H1 (cell line): ENCODE data around the gene ZNF148. TPM values are rescaled to one million over a fixed set of nuclear protein-coding genes. Genes with fewer than 3 reads are reported as not detected.

Source experiments
- CTCF ChIA-PET: fragments of 300-600 bp; sonication (Branson Sonifier 250); formaldehyde crosslinking; loops from one replicate; lab custom pipeline; 2021; ENCODE audit not compliant: partially characterized antibody; lab: Charles Lee
- POLR2A ChIA-PET: fragments of 300-600 bp; sonication (Branson Sonifier 250); formaldehyde crosslinking; loops from one replicate; lab custom pipeline; 2021; ENCODE audit warnings: inconsistent platforms; ENCODE audit not compliant: partially characterized antibody; lab: Charles Lee
- DNase-seq, 2 experiments: peaks; one replicate each; pipeline versions ENCODE4 v3.0.0 to v3.0.0-alpha.2; 2010 to 2022; ENCODE audit warnings: low spot score in 2 of 2, low read depth in 1 of 2, mixed read lengths in 1 of 2
- FAIRE-seq: peaks from 2 replicates; lab custom pipeline; 2011; peaks lifted over from hg19 to GRCh38; lab: Jason Lieb, UNC
- H2AFZ ChIP-seq: 2 replicates; pipeline ENCODE4 v1.8.1; 2012; ENCODE audit warnings: low read length, inconsistent platforms
- H2AK5ac ChIP-seq: 2 replicates; pipeline ENCODE4 v1.6.1; 2013; ENCODE audit warnings: low read depth, low read length
- H2BK120ac ChIP-seq: replicated peaks from 2 replicates; pipeline ENCODE3; 2013; ENCODE audit warnings: low read depth, low read length, inconsistent platforms
- H2BK12ac ChIP-seq: 2 replicates; pipeline ENCODE4 v1.6.1; 2013; ENCODE audit warnings: low read depth, low read length
- H2BK15ac ChIP-seq: 2 replicates; pipeline ENCODE4 v1.6.1; 2013; ENCODE audit warnings: low read length
- H2BK20ac ChIP-seq: 2 replicates; pipeline ENCODE4 v1.6.1; 2013; ENCODE audit warnings: low read length
- H2BK5ac ChIP-seq: 2 replicates; pipeline ENCODE4 v1.6.1; 2013; ENCODE audit warnings: low read depth, low read length
- H3K14ac ChIP-seq: 2 replicates; pipeline ENCODE4 v1.6.1; 2013; ENCODE audit warnings: inconsistent platforms; ENCODE audit not compliant: insufficient read length
- H3K18ac ChIP-seq: 2 replicates; pipeline ENCODE4 v1.6.1; 2013; ENCODE audit warnings: low read length; ENCODE audit errors: extremely low read depth
- H3K23ac ChIP-seq: 2 replicates; pipeline ENCODE4 v1.6.1; 2013; ENCODE audit warnings: inconsistent platforms; ENCODE audit not compliant: insufficient read length
- H3K23me2 ChIP-seq: 2 replicates; pipeline ENCODE4 v1.6.1; 2013; ENCODE audit warnings: low read depth, low read length
- H3K27ac ChIP-seq: 2 replicates; pipeline ENCODE4 v1.6.1; 2011; ENCODE audit warnings: low read depth, low read length, inconsistent platforms
- H3K27me3 ChIP-seq, 4 experiments: replicated peaks in 1 of 4; 1 replicate in 1 of 4; 2 replicates in 3 of 4; pipeline versions ENCODE4 v1.6.1 to v1.8.1; 2011 to 2013; ENCODE audit warnings: low read length in 3 of 4, mild to moderate bottlenecking in 3 of 4, inconsistent platforms in 2 of 4, mixed read lengths in 2 of 4, moderate library complexity in 1 of 4; ENCODE audit not compliant: control insufficient read depth in 3 of 4, insufficient read depth in 3 of 4; ENCODE audit errors: extremely low read depth in 1 of 4
- H3K36me3 ChIP-seq, 4 experiments: 2 replicates each; pipeline versions ENCODE4 v1.6.1 to v1.8.1; 2011 to 2013; ENCODE audit warnings: mild to moderate bottlenecking in 4 of 4, low read length in 3 of 4, moderate library complexity in 2 of 4, control low read depth in 1 of 4, inconsistent platforms in 1 of 4; ENCODE audit not compliant: insufficient read depth in 4 of 4, control insufficient read depth in 2 of 4
- H3K4ac ChIP-seq: replicated peaks from 2 replicates; pipeline ENCODE3; 2013; ENCODE audit warnings: low read length, low read depth, mixed read lengths, inconsistent platforms; ENCODE audit not compliant: insufficient read length
- H3K4me1 ChIP-seq, 4 experiments: replicated peaks in 1 of 4; 1 replicate in 1 of 4; 2 replicates in 3 of 4; pipeline versions ENCODE4 v1.6.1 to v1.8.1; 2011 to 2013; ENCODE audit warnings: low read length in 3 of 4, inconsistent platforms in 2 of 4, mixed read lengths in 1 of 4; ENCODE audit not compliant: insufficient read depth in 4 of 4, control insufficient read depth in 3 of 4
- H3K4me2 ChIP-seq, 2 experiments: 2 replicates each; pipeline versions ENCODE4 v1.6.1 to v1.8.1; 2011 to 2013; ENCODE audit warnings: low read depth in 2 of 2, low read length in 2 of 2, control low read depth in 1 of 2, inconsistent platforms in 1 of 2, mild to moderate bottlenecking in 1 of 2; ENCODE audit not compliant: insufficient read depth in 1 of 2
- H3K4me3 ChIP-seq, 4 experiments: fragments of 200-600, 300-600 bp in 1 of 4; sonication (generic), shearing (Covaris generic), sonication (Bioruptor Twin) in 1 of 4; 2 replicates each; pipeline versions ENCODE4 v1.5.1 to v1.8.1; 2011 to 2016; ENCODE audit warnings: low read length in 4 of 4, low read depth in 3 of 4, control low read depth in 2 of 4, inconsistent platforms in 2 of 4, mild to moderate bottlenecking in 2 of 4, mixed read lengths in 1 of 4, moderate library complexity in 1 of 4; ENCODE audit not compliant: insufficient read depth in 2 of 4; ENCODE audit errors: extremely low read depth in 1 of 4
- H3K56ac ChIP-seq: replicated peaks from 2 replicates; pipeline ENCODE3; 2013; ENCODE audit warnings: low read depth, mild to moderate bottlenecking, mixed read lengths, low read length, inconsistent platforms; ENCODE audit not compliant: insufficient read length
- H3K79me1 ChIP-seq: 2 replicates; pipeline ENCODE4 v1.6.1; 2013; ENCODE audit warnings: low read depth, low read length, control low read depth
- H3K79me2 ChIP-seq, 2 experiments: 2 replicates each; pipeline versions ENCODE4 v1.6.1 to v1.8.1; 2012 to 2013; ENCODE audit warnings: low read length in 2 of 2, mild to moderate bottlenecking in 2 of 2, inconsistent platforms in 1 of 2; ENCODE audit not compliant: insufficient read depth in 2 of 2, control insufficient read depth in 1 of 2
- H3K9ac ChIP-seq, 4 experiments: replicated peaks in 1 of 4; 1 replicate in 1 of 4; 2 replicates in 3 of 4; pipeline versions ENCODE4 v1.6.1 to v1.8.1; 2011 to 2013; ENCODE audit warnings: low read depth in 3 of 4, low read length in 3 of 4, control low read depth in 2 of 4, mild to moderate bottlenecking in 2 of 4, moderate library complexity in 2 of 4, inconsistent platforms in 1 of 4; ENCODE audit errors: extremely low read depth in 1 of 4
- H3K9me3 ChIP-seq, 2 experiments: 2 replicates each; pipeline versions ENCODE4 v1.6.1 to v1.8.1; 2012 to 2013; ENCODE audit warnings: mild to moderate bottlenecking in 2 of 2, moderate library complexity in 2 of 2, control low read depth in 1 of 2, inconsistent platforms in 1 of 2, low read depth in 1 of 2, low read length in 1 of 2, mixed read lengths in 1 of 2; ENCODE audit not compliant: insufficient read depth in 2 of 2
- H4K20me1 ChIP-seq, 2 experiments: replicated peaks in 1 of 2; 2 replicates each; pipeline versions ENCODE3 to v1.8.1; 2011 to 2013; ENCODE audit warnings: inconsistent platforms in 2 of 2, low read length in 2 of 2, mild to moderate bottlenecking in 1 of 2; ENCODE audit not compliant: insufficient read depth in 2 of 2, control insufficient read depth in 1 of 2
- H4K5ac ChIP-seq: 2 replicates; pipeline ENCODE4 v1.6.1; 2013; ENCODE audit warnings: low read length, low read depth, mixed read lengths, inconsistent platforms; ENCODE audit not compliant: insufficient read length
- H4K8ac ChIP-seq: 2 replicates; pipeline ENCODE4 v1.8.0; 2013; ENCODE audit warnings: mild to moderate bottlenecking, moderate library complexity, low read length, inconsistent platforms; ENCODE audit not compliant: insufficient read depth; ENCODE audit errors: extremely low read depth
- H4K91ac ChIP-seq: replicated peaks from 2 replicates; pipeline ENCODE3; 2013; ENCODE audit warnings: low read length, mixed read lengths, inconsistent platforms; ENCODE audit not compliant: insufficient read length
- CEBPB ChIP-seq: IDR thresholded peaks from 2 replicates; pipeline ENCODE4 v1.6.1; 2012; ENCODE audit warnings: low read depth, low read length
- CREB1 ChIP-seq: IDR thresholded peaks from 2 replicates; pipeline ENCODE4 v1.6.1; 2012; ENCODE audit warnings: inconsistent platforms
- EP300 ChIP-seq, 2 experiments: IDR thresholded peaks; 1 replicate in 1 of 2; 2 replicates in 1 of 2; pipeline ENCODE4 v1.6.1; 2011 to 2012; ENCODE audit warnings: low read depth in 2 of 2, low read length in 2 of 2, mild to moderate bottlenecking in 2 of 2, borderline replicate concordance in 1 of 2, inconsistent platforms in 1 of 2, moderate library complexity in 1 of 2
- TAF7 ChIP-seq: optimal IDR thresholded peaks from 2 replicates; pipeline ENCODE3; 2011; ENCODE audit warnings: low read depth, mild to moderate bottlenecking, inconsistent platforms, low read length, moderate library complexity, borderline replicate concordance
- TBP ChIP-seq: IDR thresholded peaks from 2 replicates; pipeline ENCODE4 v1.6.1; 2011; ENCODE audit warnings: low read depth, low read length, improper control_type of control experiment
- WGBS, 2 experiments: shearing (Covaris generic) in 1 of 2; methylation state at CpG; one replicate each; pipeline versions ENCODE4 v1.1.6 to v1.1.7; 2013 to 2015; ENCODE audit warnings: low lambda C conversion rate in 2 of 2, mixed read lengths in 2 of 2, inconsistent platforms in 1 of 2, low coverage in 1 of 2, missing lambda C conversion rate in 1 of 2; ENCODE audit not compliant: insufficient replicate concordance in 2 of 2, insufficient coverage in 1 of 2, insufficient read length in 1 of 2; ENCODE audit errors: extremely low coverage in 1 of 2, missing lambda C conversion rate in 1 of 2; 5-methylcytosine and 5-hydroxymethylcytosine counted together
- polyA plus RNA-seq, 7 experiments: library from polyadenylated mRNA; depleted of rRNA in 3 of 7; stranded (reverse) in 5 of 7; unstranded in 2 of 7; fragments of >200 nt in 5 of 7; fragments of 200-250 nt in 2 of 7; gene quantifications; 1 replicate in 5 of 7; 2 replicates in 1 of 7; 4 replicates in 1 of 7; pipeline versions ENCODE4 v1.2.1 to v1.2.3, GENCODE V29; 2011 to 2013; ENCODE audit warnings: missing spikeins in 2 of 7, mixed read lengths in 2 of 7
- total RNA-seq: library from RNA; stranded (reverse); fragmentation: NEBNext Ultra II Directional; extraction: Animal tissue kit (Norgen Biotek cat#: 25700); gene quantifications from 2 replicates; pipeline ENCODE4 v1.2.1, GENCODE V29; 2021

ZNF148 gene
- total and polyA plus RNA-seq, 2 of the 8 experiments (the other 6 are each of a cell fraction or from before 2014, with no cell fraction given), result 3.7 to 22.6 TPM

DNA sequence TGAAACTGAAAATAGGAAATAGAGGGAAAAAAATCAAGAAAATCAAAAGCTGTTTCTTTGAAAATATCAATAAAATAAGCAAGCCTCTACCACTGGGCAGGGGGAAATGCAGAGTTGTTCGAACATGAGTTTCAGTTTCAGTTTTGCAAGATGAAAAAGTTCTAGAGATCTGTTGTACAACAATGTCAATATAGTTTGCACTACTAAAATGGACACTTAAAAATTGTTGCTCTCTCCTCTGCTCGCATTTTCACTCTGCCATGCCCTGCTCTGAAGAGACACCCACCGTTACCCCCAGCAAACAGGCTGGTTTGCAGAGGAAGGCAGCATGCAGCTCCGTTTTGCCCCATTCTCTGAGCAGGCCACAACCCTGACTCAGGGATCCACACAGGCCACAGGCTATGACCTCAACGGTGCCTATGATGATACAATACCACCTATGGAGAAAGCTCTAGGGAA is 64.5 kb downstream of the ZNF148 start:
- Histone ChIP-seq H3K23ac (no peak overlapping the region), H3K4me2 (no peak overlapping the region), H3K23me2 (no peaks in the 10 kb centered on the region), H4K5ac (no peak overlapping the region), H3K36me3 (peaks cover 0 to 17% (median 7%) of the 10 kb centered on the region in 4 experiments; a peak in 7 of 8 replicates), H3K9ac (no peak overlapping the region), H3K4me1 (no peaks in the 10 kb centered on the region), H3K18ac (no peak overlapping the region), H4K8ac (no peak overlapping the region), H2BK20ac (no peak overlapping the region), H2AK5ac (no peak overlapping the region), H3K27me3 (no peaks in the 10 kb centered on the region), H2BK15ac (no peak overlapping the region), H3K56ac (no peak overlapping the region), H3K79me2 (no peaks in the 10 kb centered on the region; a peak in 1 of 4 replicates), H3K14ac (no peak overlapping the region), H4K91ac (no peak overlapping the region), H3K4ac (no peak overlapping the region), H2BK120ac (no peak overlapping the region), H2BK5ac (no peak overlapping the region), H3K4me3 (no peak overlapping the region), H2AFZ (no peak overlapping the region), H3K79me1 (no peaks in the 10 kb centered on the region; the same call in 1 of the 2 replicates), H4K20me1 (no peaks in the 10 kb centered on the region), H3K9me3 (no peaks in the 10 kb centered on the region), H2BK12ac (no peak overlapping the region), H3K27ac (no peak overlapping the region)
- WGBS, 2 experiments, result 85% methylated on average over 5 of the region's 5 CpGs; no CpG with 5 or more reads in 1 of the 2 experiments
- TF ChIP-seq EP300 (IDR thresholded peaks at IDR 0.05; ENCODE audit: borderline replicate concordance in 1 of 2, low read depth in 2 of 2, low read length in 2 of 2) (no peak), CEBPB (no peak), CREB1 (0 out of 2 replicates have a peak, but pooled peaks have one; percentile 11), TAF7 (no peak), TBP (no peak)
- FAIRE-seq (no peak), DNase-seq (no peak)
- ChIA-PET POLR2A (no interaction called here), CTCF (interaction anchor here (1.0 kb wide), 1 partner anchor 315 kb away, joined by 3 read pairs; no protein-coding TSS in a partner anchor)
